ENCODE measurements around the gene ATP8B3. TPM values are rescaled to one million over a fixed set of nuclear protein-coding genes. Genes with fewer than 3 reads are reported as not detected.

ATP8B3 gene
- total and polyA plus RNA-seq, 2 experiments from 2014 or later = 2.1 to 6.0 TPM

GRCh38 chr19:1856698-1857603 lies 44.9 kb upstream of the ATP8B3 start:
- peaks cover 57% of the 10 kb centered on the region for H3K4me1 Mint-ChIP-seq
- H3F3A ChIP-seq (replicated peaks; ENCODE audit: low read depth) = peaks cover 14% of the 10 kb centered on the region; the same call in 1 of the 2 replicates
- H3K4me3 Mint-ChIP-seq = peak overlapping the region; percentile 64
- no peaks in the 10 kb centered on the region for H3K36me3 ChIP-seq (ENCODE audit: insufficient read depth)
- peaks cover 5% of the 10 kb centered on the region; the same call in 2 of the 3 replicates for H3K36me3 Mint-ChIP-seq (ENCODE audit: low read depth)
- H3K9me3 Mint-ChIP-seq = no peaks in the 10 kb centered on the region
- H3K4me2 ChIP-seq = peak overlapping the region; percentile 98
- TF ChIP-seq REST (IDR thresholded peaks at IDR 0.05; ENCODE audit: unreplicated experiment) (no peak), POLR2AphosphoS5 (IDR thresholded peaks at IDR 0.05; ENCODE audit: low read depth) (peak; percentile 66), JUNB (IDR thresholded peaks at IDR 0.05; ENCODE audit: unreplicated experiment) (no peak)
- peak overlapping the region; percentile 74 for H3K4me3 ChIP-seq
- peak; percentile 87 for DNase-seq (ENCODE audit: low spot score)
- H3K4me1 ChIP-seq (ENCODE audit: insufficient read depth) = peaks cover 67% of the 10 kb centered on the region
- H3K27ac ChIP-seq (ENCODE audit: low read depth) = 0 out of 2 replicates have a peak overlapping the region, but pooled peaks have one; percentile 45
- H3K27me3 ChIP-seq (ENCODE audit: insufficient read depth) = peaks cover 11% of the 10 kb centered on the region
- peaks cover 20% of the 10 kb centered on the region for H3K27me3 Mint-ChIP-seq (ENCODE audit: insufficient read depth, low read depth, poor library complexity)
- H2AFZ ChIP-seq = no peak overlapping the region
- no peak overlapping the region for H3K27ac Mint-ChIP-seq
- H3K9me2 ChIP-seq (ENCODE audit: insufficient read depth) = no peaks in the 10 kb centered on the region
- ATAC-seq = peak; percentile 14
- H3K79me2 ChIP-seq (replicated peaks; ENCODE audit: insufficient read depth) = peaks cover 50% of the 10 kb centered on the region
- H4K20me1 ChIP-seq (replicated peaks; ENCODE audit: insufficient read depth) = peaks cover 21% of the 10 kb centered on the region; the same call in 1 of the 2 replicates

GRCh38 chr19:1856345-1856697 lies 44.2 kb upstream of the ATP8B3 start:
- Mint-ChIP-seq H3K9me3 (no peaks in the 10 kb centered on the region), H3K36me3 (ENCODE audit: low read depth) (peaks cover 5% of the 10 kb centered on the region; the same call in 1 of the 3 replicates), H3K4me3 (peak overlapping the region; percentile 61), H3K4me1 (peaks cover 55% of the 10 kb centered on the region), H3K27ac (peak overlapping the region; percentile 44; the same call in 1 of the 2 replicates), H3K27me3 (ENCODE audit: insufficient read depth, low read depth, poor library complexity) (peaks cover 18% of the 10 kb centered on the region)
- H3F3A ChIP-seq (replicated peaks; ENCODE audit: low read depth) = peaks cover 14% of the 10 kb centered on the region
- no peak overlapping the region; the same call in 1 of the 2 replicates for H3K27ac ChIP-seq (ENCODE audit: low read depth)
- peaks cover 21% of the 10 kb centered on the region; the same call in 1 of the 2 replicates for H4K20me1 ChIP-seq (replicated peaks; ENCODE audit: insufficient read depth)
- peak overlapping the region; percentile 74 for H3K4me3 ChIP-seq
- peaks cover 61% of the 10 kb centered on the region for H3K4me1 ChIP-seq (ENCODE audit: insufficient read depth)
- H3K27me3 ChIP-seq (ENCODE audit: insufficient read depth) = peaks cover 5% of the 10 kb centered on the region
- H3K4me2 ChIP-seq = peak overlapping the region; percentile 98
- TF ChIP-seq REST (IDR thresholded peaks at IDR 0.05; ENCODE audit: unreplicated experiment) (no peak), POLR2AphosphoS5 (IDR thresholded peaks at IDR 0.05; ENCODE audit: low read depth) (no peak), STAT1 (IDR thresholded peaks at IDR 0.05; ENCODE audit: unreplicated experiment) (no peak), ZNF331 (CRISPR knock-in tag; IDR thresholded peaks at IDR 0.05; ENCODE audit: low read depth) (no peak), ETS1 (IDR thresholded peaks at IDR 0.05) (no peak), ZNF114 (CRISPR knock-in tag; IDR thresholded peaks at IDR 0.05) (no peak)
- no peak for ATAC-seq
- H3K36me3 ChIP-seq (ENCODE audit: insufficient read depth) = no peaks in the 10 kb centered on the region
- H3K9me2 ChIP-seq (ENCODE audit: insufficient read depth) = no peaks in the 10 kb centered on the region
- H2AFZ ChIP-seq = no peak overlapping the region
- H3K79me2 ChIP-seq (replicated peaks; ENCODE audit: insufficient read depth) = peaks cover 44% of the 10 kb centered on the region
- no peak for DNase-seq (ENCODE audit: low spot score)

Measured in GM23338 (cell line).